Lower lobe of right lung (tissue), 2 donors: ENCODE results near the gene PSMC4. TPM values are rescaled to one million over a fixed set of nuclear protein-coding genes. Genes with fewer than 3 reads are reported as not detected.

Experiments used
- ATAC-seq, 2 donors: fragments of 200-7000 bp; cut with Tn5 transposase; one replicate each; pipeline ENCODE4 v1.9.1; 2020 to 2022; ENCODE audit warnings: mild to moderate bottlenecking in 2 of 2, moderate library complexity in 2 of 2
- DNase-seq: peaks from one replicate; pipeline ENCODE4 v3.0.0-alpha.2; 2020
- H3K27ac ChIP-seq: fragments of 200-600 bp; one replicate; pipeline ENCODE4 v1.8.0; 2022
- H3K27me3 ChIP-seq: fragments of 200-600 bp; one replicate; pipeline ENCODE4 v1.8.0; 2022; ENCODE audit warnings: low read depth
- H3K36me3 ChIP-seq: fragments of 200-600 bp; one replicate; pipeline ENCODE4 v1.8.0; 2022; ENCODE audit warnings: mild to moderate bottlenecking
- H3K4me1 ChIP-seq: fragments of 200-600 bp; one replicate; pipeline ENCODE4 v1.8.0; 2022
- H3K4me3 ChIP-seq: fragments of 200-600 bp; one replicate; pipeline ENCODE4 v1.8.0; 2022; ENCODE audit warnings: mild to moderate bottlenecking
- H3K9me3 ChIP-seq: fragments of 200-600 bp; one replicate; pipeline ENCODE4 v1.8.0; 2022
- intact Hi-C: fragments of 100-400 bp; cut with DNase I; formaldehyde crosslinking; loops from one replicate; pipeline ENCODE4 v1.11.0; 2022
- total RNA-seq: library from RNA; stranded (reverse); fragmentation: NEBNext Ultra II Directional; extraction: Animal tissue kit (Norgen Biotek cat#: 25700); gene quantifications from one replicate; pipeline ENCODE4 v1.2.1, GENCODE V29; 2021
- TF ChIP-seq, protein P1 (sequence below): fragments of 200-600 bp; IDR thresholded peaks from one replicate; pipeline ENCODE4 v1.8.0; 2022; ENCODE audit warnings: antibody characterized with exemption, mild to moderate bottlenecking
- donor health status: DM: no; HTN: yes; CAD: no; lungs with severe emphysema.

The PSMC4 gene
- total RNA-seq, 1 donor from 2014 or later, result 57.3 TPM

- DNase-seq (no peak), ATAC-seq (no peak)
- Histone ChIP-seq H3K36me3 (no peaks in the 10 kb centered on the region), H3K27ac (no peak overlapping the region), H3K27me3 (no peaks in the 10 kb centered on the region), H3K9me3 (peaks cover 4% of the 10 kb centered on the region), H3K4me3 (no peak overlapping the region), H3K4me1 (peaks cover 17% of the 10 kb centered on the region)
- TF ChIP-seq, protein P1, sequence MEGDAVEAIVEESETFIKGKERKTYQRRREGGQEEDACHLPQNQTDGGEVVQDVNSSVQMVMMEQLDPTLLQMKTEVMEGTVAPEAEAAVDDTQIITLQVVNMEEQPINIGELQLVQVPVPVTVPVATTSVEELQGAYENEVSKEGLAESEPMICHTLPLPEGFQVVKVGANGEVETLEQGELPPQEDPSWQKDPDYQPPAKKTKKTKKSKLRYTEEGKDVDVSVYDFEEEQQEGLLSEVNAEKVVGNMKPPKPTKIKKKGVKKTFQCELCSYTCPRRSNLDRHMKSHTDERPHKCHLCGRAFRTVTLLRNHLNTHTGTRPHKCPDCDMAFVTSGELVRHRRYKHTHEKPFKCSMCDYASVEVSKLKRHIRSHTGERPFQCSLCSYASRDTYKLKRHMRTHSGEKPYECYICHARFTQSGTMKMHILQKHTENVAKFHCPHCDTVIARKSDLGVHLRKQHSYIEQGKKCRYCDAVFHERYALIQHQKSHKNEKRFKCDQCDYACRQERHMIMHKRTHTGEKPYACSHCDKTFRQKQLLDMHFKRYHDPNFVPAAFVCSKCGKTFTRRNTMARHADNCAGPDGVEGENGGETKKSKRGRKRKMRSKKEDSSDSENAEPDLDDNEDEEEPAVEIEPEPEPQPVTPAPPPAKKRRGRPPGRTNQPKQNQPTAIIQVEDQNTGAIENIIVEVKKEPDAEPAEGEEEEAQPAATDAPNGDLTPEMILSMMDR, result no peak
- intact Hi-C loops, result no loop called here
Observed at GRCh38 chr19:39998501-39998900, 27.5 kb downstream of the PSMC4 start.

DNA sequence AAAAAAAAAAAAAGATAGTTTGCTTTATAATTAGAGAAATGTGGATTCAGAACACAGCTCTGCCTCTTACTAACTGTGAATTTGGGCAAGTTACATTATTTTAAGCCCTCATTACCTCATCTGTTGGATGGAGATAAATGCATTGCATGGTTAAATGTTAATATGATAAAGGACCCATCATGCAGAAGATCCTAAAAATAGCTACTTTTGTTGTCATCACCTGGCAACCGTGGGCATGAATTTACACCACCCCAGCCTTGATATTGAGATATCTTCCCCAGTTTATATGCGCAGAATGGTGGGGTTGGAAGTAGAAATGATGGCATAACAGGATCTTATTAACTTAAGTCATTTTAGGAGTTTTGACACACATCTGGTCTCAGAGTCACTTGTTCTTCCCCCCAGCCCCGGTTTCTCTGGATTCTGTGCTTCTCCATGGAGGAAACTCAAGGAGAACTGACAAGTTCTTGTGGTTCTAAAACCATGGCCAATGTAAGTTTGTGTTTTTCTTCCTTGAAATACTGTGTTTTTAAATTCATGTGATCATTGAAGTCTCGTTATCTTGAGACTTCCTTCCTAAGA lies 34.8 kb downstream of the PSMC4 start:
- H3K27ac ChIP-seq, result no peak overlapping the region
- intact Hi-C loops, result no loop called here
- ATAC-seq, result no peak

GRCh38 chr19:40006273-40006691 lies 35.3 kb downstream of the PSMC4 start:
- H3K9me3 ChIP-seq, result peaks cover 5% of the 10 kb centered on the region
- H3K4me1 ChIP-seq, result no peaks in the 10 kb centered on the region
- H3K27ac ChIP-seq, result no peak overlapping the region
- DNase-seq, result no peak
- no peak overlapping the region for H3K4me3 ChIP-seq
- H3K27me3 ChIP-seq, result no peaks in the 10 kb centered on the region
- TF ChIP-seq, protein P1, result no peak
- peaks cover 39% of the 10 kb centered on the region for H3K36me3 ChIP-seq
- intact Hi-C loops, result no loop called here
- no peak for ATAC-seq

More for the DNA sequence above, 34.8 kb downstream of the PSMC4 start:
- Histone ChIP-seq H3K4me3 (no peak overlapping the region), H3K9me3 (peaks cover 5% of the 10 kb centered on the region), H3K4me1 (no peaks in the 10 kb centered on the region), H3K27me3 (no peaks in the 10 kb centered on the region), H3K36me3 (peaks cover 39% of the 10 kb centered on the region)
- TF ChIP-seq, protein P1, result no peak
- DNase-seq, result no peak

DNA sequence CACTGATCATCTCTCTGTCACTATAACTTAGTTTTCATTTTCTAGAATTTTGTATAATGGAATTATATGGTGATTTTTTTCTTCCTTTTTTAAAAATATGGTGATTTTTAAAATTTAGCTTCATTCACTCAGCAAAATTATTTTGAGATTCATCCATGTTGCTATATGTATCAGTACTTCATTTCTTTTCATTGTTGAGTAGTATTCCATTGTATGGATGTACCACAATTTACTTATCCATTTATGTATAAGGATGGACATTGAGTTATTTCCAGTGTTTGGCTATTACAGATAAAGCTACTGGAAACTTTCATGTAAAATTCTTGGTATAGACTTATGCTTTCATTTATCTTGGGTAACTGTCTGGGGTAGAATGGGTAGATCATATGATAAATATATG lies 38.7 kb downstream of the PSMC4 start:
- no peak for ATAC-seq

DNA sequence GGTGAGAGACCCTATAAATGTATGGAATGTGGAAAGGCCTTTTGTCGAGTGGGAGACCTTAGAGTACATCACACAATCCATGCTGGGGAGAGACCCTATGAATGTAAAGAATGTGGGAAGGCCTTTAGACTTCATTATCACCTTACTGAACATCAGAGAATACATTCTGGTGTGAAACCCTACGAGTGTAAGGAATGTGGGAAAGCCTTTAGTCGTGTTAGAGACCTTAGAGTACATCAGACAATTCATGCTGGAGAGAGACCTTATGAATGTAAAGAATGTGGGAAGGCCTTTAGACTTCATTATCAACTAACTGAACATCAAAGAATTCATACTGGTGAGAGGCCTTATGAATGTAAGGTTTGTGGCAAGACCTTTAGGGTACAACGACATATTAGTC lies 43.0 kb downstream of the PSMC4 start:
- peaks cover 8% of the 10 kb centered on the region for H3K36me3 ChIP-seq
- peaks cover 75% of the 10 kb centered on the region for H3K9me3 ChIP-seq
- H3K27ac ChIP-seq, result no peak overlapping the region
- no peaks in the 10 kb centered on the region for H3K27me3 ChIP-seq
- no peak for DNase-seq
- intact Hi-C loops, result no loop called here
- H3K4me3 ChIP-seq, result no peak overlapping the region
- ATAC-seq, result no peak
- TF ChIP-seq, protein P1, result no peak
- no peaks in the 10 kb centered on the region for H3K4me1 ChIP-seq

More for the DNA sequence above, 38.7 kb downstream of the PSMC4 start:
- intact Hi-C loops, result no loop called here
- no peak for DNase-seq
- Histone ChIP-seq H3K27ac (no peak overlapping the region), H3K36me3 (peaks cover 39% of the 10 kb centered on the region), H3K27me3 (no peaks in the 10 kb centered on the region), H3K4me3 (no peak overlapping the region), H3K4me1 (no peaks in the 10 kb centered on the region), H3K9me3 (peaks cover 32% of the 10 kb centered on the region)
- TF ChIP-seq, protein P1, result no peak
